Smooth muscle cell (in vitro differentiated cells): Measurements from ENCODE around the gene MGAT4B. TPM values are rescaled to one million over a fixed set of nuclear protein-coding genes. Genes with fewer than 3 reads are reported as not detected.

Experiments used
- DNase-seq: peaks from one replicate; lab custom pipeline; 2025; ENCODE audit not compliant: unreplicated experiment; lab: John Stamatoyannopoulos, UW
- H2AFZ ChIP-seq: fragments of 200-600 bp; sonication (generic); 2 replicates; pipeline ENCODE4 v1.6.0; 2016; ENCODE audit warnings: antibody characterized with exemption, low read depth, mild to moderate bottlenecking
- H3F3A ChIP-seq: fragments of 200-600 bp; sonication (generic); 2 replicates; pipeline ENCODE4 v1.6.0; 2017; ENCODE audit warnings: antibody characterized with exemption, low read depth
- H3K27ac ChIP-seq: fragments of 200-600 bp; sonication (generic); 2 replicates; pipeline ENCODE4 v1.5.1; 2016; ENCODE audit warnings: low read depth, mild to moderate bottlenecking
- H3K27me3 ChIP-seq: fragments of 200-600 bp; sonication (generic); 2 replicates; pipeline ENCODE4 v1.6.1; 2016; ENCODE audit warnings: low read depth, mild to moderate bottlenecking
- H3K36me3 ChIP-seq: fragments of 200-600 bp; sonication (generic); 2 replicates; pipeline ENCODE4 v1.5.1; 2016; ENCODE audit warnings: low read depth
- H3K4me1 ChIP-seq: fragments of 200-600 bp; sonication (generic); 2 replicates; pipeline ENCODE4 v1.5.1; 2016; ENCODE audit warnings: low read depth
- H3K4me2 ChIP-seq: fragments of 200-600 bp; sonication (generic); 2 replicates; pipeline ENCODE4 v1.6.0; 2016; ENCODE audit warnings: mild to moderate bottlenecking
- H3K4me3 ChIP-seq: fragments of 200-600 bp; sonication (generic); 2 replicates; pipeline ENCODE4 v1.5.1; 2016; ENCODE audit warnings: mild to moderate bottlenecking
- H3K79me2 ChIP-seq: fragments of 200-600 bp; sonication (generic); 2 replicates; pipeline ENCODE4 v1.6.0; 2016; ENCODE audit warnings: low read depth, mild to moderate bottlenecking
- H3K9ac ChIP-seq: fragments of 200-600 bp; sonication (generic); 2 replicates; pipeline ENCODE4 v1.6.0; 2016; ENCODE audit warnings: low read depth
- H3K9me3 ChIP-seq: fragments of 200-600 bp; sonication (generic); replicated peaks from 2 replicates; pipeline ENCODE4 v1.5.1; 2016; ENCODE audit warnings: low read depth
- H4K20me1 ChIP-seq: fragments of 200-600 bp; sonication (generic); 2 replicates; pipeline ENCODE4 v1.6.0; 2016; ENCODE audit warnings: low read depth
- WGBS: methylation state at CpG from one replicate; pipeline ENCODE4 v1.1.7; 2016; ENCODE audit warnings: low lambda C conversion rate; 5-methylcytosine and 5-hydroxymethylcytosine counted together
- polyA plus RNA-seq: library from polyadenylated mRNA; unstranded; fragments of >200 nt; fragmentation: Nextera tagmentation; extraction: Ambion mirVana; gene quantifications from 2 replicates; pipeline ENCODE4 v1.2.1, GENCODE V29; 2016
- total RNA-seq: library from RNA; depleted of rRNA; stranded (reverse); fragments of >200 nt; gene quantifications from 2 replicates; pipeline ENCODE4 v1.2.3, GENCODE V29; 2014
- TF ChIP-seq, protein P1 (sequence below): fragments of 200-600 bp; sonication (generic); IDR thresholded peaks from 2 replicates; pipeline ENCODE4 v1.5.1; 2017; ENCODE audit warnings: borderline replicate concordance, mild to moderate bottlenecking, antibody characterized with exemption; ENCODE audit not compliant: insufficient read depth, poor library complexity, severe bottlenecking

Gene MGAT4B
- total and polyA plus RNA-seq, 2 experiments from 2014 or later, result 60.0 to 121 TPM

- Histone ChIP-seq H3K4me3 (peak overlapping the region; percentile 93), H3K36me3 (no peaks in the 10 kb centered on the region), H3K9ac (no peak overlapping the region), H3K4me1 (peaks cover 27% of the 10 kb centered on the region), H3F3A (no peaks in the 10 kb centered on the region), H2AFZ (no peak overlapping the region), H3K4me2 (peak overlapping the region; percentile 97), H3K79me2 (peaks cover 33% of the 10 kb centered on the region), H3K27ac (no peak overlapping the region), H4K20me1 (peaks cover 49% of the 10 kb centered on the region), H3K27me3 (no peaks in the 10 kb centered on the region), H3K9me3 (no peaks in the 10 kb centered on the region)
- no peak for DNase-seq
- TF ChIP-seq, protein P1, sequence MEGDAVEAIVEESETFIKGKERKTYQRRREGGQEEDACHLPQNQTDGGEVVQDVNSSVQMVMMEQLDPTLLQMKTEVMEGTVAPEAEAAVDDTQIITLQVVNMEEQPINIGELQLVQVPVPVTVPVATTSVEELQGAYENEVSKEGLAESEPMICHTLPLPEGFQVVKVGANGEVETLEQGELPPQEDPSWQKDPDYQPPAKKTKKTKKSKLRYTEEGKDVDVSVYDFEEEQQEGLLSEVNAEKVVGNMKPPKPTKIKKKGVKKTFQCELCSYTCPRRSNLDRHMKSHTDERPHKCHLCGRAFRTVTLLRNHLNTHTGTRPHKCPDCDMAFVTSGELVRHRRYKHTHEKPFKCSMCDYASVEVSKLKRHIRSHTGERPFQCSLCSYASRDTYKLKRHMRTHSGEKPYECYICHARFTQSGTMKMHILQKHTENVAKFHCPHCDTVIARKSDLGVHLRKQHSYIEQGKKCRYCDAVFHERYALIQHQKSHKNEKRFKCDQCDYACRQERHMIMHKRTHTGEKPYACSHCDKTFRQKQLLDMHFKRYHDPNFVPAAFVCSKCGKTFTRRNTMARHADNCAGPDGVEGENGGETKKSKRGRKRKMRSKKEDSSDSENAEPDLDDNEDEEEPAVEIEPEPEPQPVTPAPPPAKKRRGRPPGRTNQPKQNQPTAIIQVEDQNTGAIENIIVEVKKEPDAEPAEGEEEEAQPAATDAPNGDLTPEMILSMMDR, result no peak
- WGBS, result 95% methylated on average over 8 of the region's 8 CpGs
These were observed 2.1 kb downstream of the MGAT4B start for GRCh38 chr5:179804555-179804947.

DNA sequence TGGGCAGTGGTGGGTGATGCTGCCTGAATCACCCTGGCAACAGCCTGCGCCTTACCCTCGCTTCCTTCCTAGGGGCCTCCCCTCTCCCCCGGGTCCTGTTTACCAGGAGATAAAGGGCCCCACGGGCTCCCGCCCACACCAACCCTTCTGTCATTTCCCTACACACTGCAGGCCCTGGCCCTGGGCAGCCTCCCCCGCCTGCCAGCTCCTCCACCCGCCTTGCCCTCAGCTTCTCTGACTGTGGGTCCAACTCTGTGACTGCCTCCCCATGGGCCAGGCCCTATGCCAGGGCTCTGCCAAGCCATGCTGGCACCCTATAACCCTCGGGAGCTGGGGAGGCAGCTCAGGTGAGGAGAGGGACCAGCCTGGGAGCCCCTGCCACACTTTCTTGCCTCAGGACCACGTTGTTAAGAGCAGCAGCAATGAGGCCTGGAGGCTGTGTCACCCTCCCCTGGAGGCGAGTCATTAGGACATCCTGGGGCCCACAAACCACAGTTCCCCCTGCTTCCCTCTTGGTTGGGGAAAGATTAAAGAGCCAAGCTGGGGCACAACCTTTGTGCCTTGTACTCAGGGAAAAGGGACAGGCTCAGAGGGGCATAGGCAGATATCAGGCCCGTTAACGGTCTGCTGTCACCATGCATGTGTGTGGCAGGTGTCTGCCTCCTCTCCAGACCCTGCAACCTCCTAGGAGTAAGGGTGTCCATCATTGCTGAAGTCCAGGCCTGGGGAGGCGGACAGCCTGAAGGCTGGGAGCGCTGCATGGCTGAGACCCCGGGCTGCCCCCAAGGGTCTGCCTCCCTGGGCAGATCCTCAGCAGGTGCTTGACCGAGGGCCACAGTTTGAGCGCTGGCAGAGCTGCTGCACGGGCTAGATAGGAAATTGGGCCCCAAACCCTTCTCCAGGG is 2.8 kb downstream of the MGAT4B start:
- peaks cover 27% of the 10 kb centered on the region for H3K4me1 ChIP-seq
- no peak overlapping the region for H3K9ac ChIP-seq
- DNase-seq, result no peak
- H4K20me1 ChIP-seq, result peaks cover 49% of the 10 kb centered on the region
- 60% methylated on average over 14 of the region's 18 CpGs for WGBS
- TF ChIP-seq, protein P1, result no peak
- H3K36me3 ChIP-seq, result no peaks in the 10 kb centered on the region
- H2AFZ ChIP-seq, result no peak overlapping the region
- no peak overlapping the region for H3K4me3 ChIP-seq
- H3K79me2 ChIP-seq, result peaks cover 33% of the 10 kb centered on the region
- H3K9me3 ChIP-seq, result no peaks in the 10 kb centered on the region
- peak overlapping the region; percentile 97 for H3K4me2 ChIP-seq
- H3K27me3 ChIP-seq, result no peaks in the 10 kb centered on the region
- H3K27ac ChIP-seq, result no peak overlapping the region
- no peaks in the 10 kb centered on the region for H3F3A ChIP-seq

- H4K20me1 ChIP-seq, result peaks cover 49% of the 10 kb centered on the region
- H3K36me3 ChIP-seq, result no peaks in the 10 kb centered on the region
- no peak overlapping the region for H3K4me3 ChIP-seq
- H3K79me2 ChIP-seq, result peaks cover 28% of the 10 kb centered on the region
- TF ChIP-seq, protein P1, result no peak
- H3K9me3 ChIP-seq, result no peaks in the 10 kb centered on the region
- 88% methylated on average over 11 of the region's 11 CpGs for WGBS
- H2AFZ ChIP-seq, result no peak overlapping the region
- no peak overlapping the region for H3K27ac ChIP-seq
- no peak for DNase-seq
- peaks cover 27% of the 10 kb centered on the region for H3K4me1 ChIP-seq
- peak overlapping the region; percentile 97 for H3K4me2 ChIP-seq
- no peaks in the 10 kb centered on the region for H3K27me3 ChIP-seq
- H3F3A ChIP-seq, result no peaks in the 10 kb centered on the region
- H3K9ac ChIP-seq, result no peak overlapping the region
These were observed 3.6 kb downstream of the MGAT4B start for GRCh38 chr5:179802950-179803562.
